ENCODE results near the gene MIP. TPM values are rescaled to one million over a fixed set of nuclear protein-coding genes. Genes with fewer than 3 reads are reported as not detected.
"Not testable (repeated sequence)": the region's sequence is repeated elsewhere in the genome, so short reads cannot be mapped to it uniquely, and the experiment has no call there.

Gene MIP
- total RNA-seq, 1 experiment from 2014 or later = 0.17 TPM

- not testable (repeated sequence) for H2AFZ ChIP-seq (ENCODE audit: low read length); H3K79me1 ChIP-seq (ENCODE audit: insufficient read depth, low read depth, low read length, poor library complexity, severe bottlenecking); H3K4ac ChIP-seq (ENCODE audit: low read depth, low read length); H2BK120ac ChIP-seq (ENCODE audit: low read depth, low read length, poor library complexity, severe bottlenecking); H2BK20ac ChIP-seq (ENCODE audit: low read depth, low read length, poor library complexity, severe bottlenecking); H3K9me3 ChIP-seq (ENCODE audit: control insufficient read depth, low read depth, low read length); H3K14ac ChIP-seq (ENCODE audit: insufficient read depth, low read length); H2BK15ac ChIP-seq (ENCODE audit: low read depth, low read length); H3K23ac ChIP-seq (ENCODE audit: insufficient read length, low read depth, low read length); H2BK12ac ChIP-seq (ENCODE audit: insufficient read length, low read depth, low read length); H3K27ac ChIP-seq (ENCODE audit: insufficient read length, low read depth, low read length); H3K23me2 ChIP-seq (ENCODE audit: insufficient read length, low read depth, low read length, poor library complexity, severe bottlenecking); H3K56ac ChIP-seq (ENCODE audit: insufficient read length, low read depth, low read length); H4K8ac ChIP-seq (replicated peaks; ENCODE audit: insufficient read length, low read depth, low read length); H2BK5ac ChIP-seq (ENCODE audit: insufficient read length, low read length); H3K36me3 Mint-ChIP-seq (ENCODE audit: insufficient read depth in 1 of 3, low read depth in 3 of 3); H4K91ac ChIP-seq (ENCODE audit: insufficient read length, low read depth, low read length); H3K27me3 ChIP-seq (ENCODE audit: insufficient read depth, low read length); H3K79me2 ChIP-seq (ENCODE audit: insufficient read depth, low read length); H2AK5ac ChIP-seq (ENCODE audit: insufficient read length, low read length); H3K4me1 Mint-ChIP-seq; H3K4me2 ChIP-seq (ENCODE audit: insufficient read depth, insufficient read length, low read length); H3K18ac ChIP-seq (ENCODE audit: insufficient read length, low read depth, low read length); H3K9ac ChIP-seq (ENCODE audit: extremely low read depth, insufficient read length, low read length); H4K5ac ChIP-seq (ENCODE audit: insufficient read length, low read depth, low read length); H3K4me1 ChIP-seq (ENCODE audit: insufficient read depth, low read length); DNase-seq; H3T11ph ChIP-seq (ENCODE audit: low read length); H3K4me3 Mint-ChIP-seq; H4K20me1 ChIP-seq (ENCODE audit: control insufficient read depth, insufficient read depth, insufficient read length); H3K27ac Mint-ChIP-seq
- H3K27me3 Mint-ChIP-seq (ENCODE audit: low read depth) = peaks cover 17% of the 10 kb centered on the region
- H3K9me3 Mint-ChIP-seq = peaks cover 12 to 17% of the 10 kb centered on the region in 2 experiments
Observed at GRCh38 chr12:56401612-56402011, 52.8 kb downstream of the MIP start.

- DNase-seq; H3K79me1 ChIP-seq (ENCODE audit: insufficient read depth, low read depth, low read length, poor library complexity, severe bottlenecking); H4K5ac ChIP-seq (ENCODE audit: insufficient read length, low read depth, low read length); H3K4me2 ChIP-seq (ENCODE audit: insufficient read depth, insufficient read length, low read length); H2BK15ac ChIP-seq (ENCODE audit: low read depth, low read length); H2AFZ ChIP-seq (ENCODE audit: low read length); H3T11ph ChIP-seq (ENCODE audit: low read length); H3K27me3 ChIP-seq (ENCODE audit: insufficient read depth, low read length); H3K27ac ChIP-seq (ENCODE audit: insufficient read length, low read depth, low read length); H3K4me1 Mint-ChIP-seq; H3K14ac ChIP-seq (ENCODE audit: insufficient read depth, low read length); H3K18ac ChIP-seq (ENCODE audit: insufficient read length, low read depth, low read length); H4K8ac ChIP-seq (replicated peaks; ENCODE audit: insufficient read length, low read depth, low read length); H2BK120ac ChIP-seq (ENCODE audit: low read depth, low read length, poor library complexity, severe bottlenecking); H2BK12ac ChIP-seq (ENCODE audit: insufficient read length, low read depth, low read length); H3K4me3 Mint-ChIP-seq; H3K4me1 ChIP-seq (ENCODE audit: insufficient read depth, low read length); H2BK20ac ChIP-seq (ENCODE audit: low read depth, low read length, poor library complexity, severe bottlenecking); H3K27ac Mint-ChIP-seq; H3K9ac ChIP-seq (ENCODE audit: extremely low read depth, insufficient read length, low read length); H4K20me1 ChIP-seq (ENCODE audit: control insufficient read depth, insufficient read depth, insufficient read length); H4K91ac ChIP-seq (ENCODE audit: insufficient read length, low read depth, low read length); H3K4ac ChIP-seq (ENCODE audit: low read depth, low read length); H3K9me3 ChIP-seq (ENCODE audit: control insufficient read depth, low read depth, low read length); H3K56ac ChIP-seq (ENCODE audit: insufficient read length, low read depth, low read length); H2AK5ac ChIP-seq (ENCODE audit: insufficient read length, low read length); H3K36me3 Mint-ChIP-seq (ENCODE audit: insufficient read depth in 1 of 3, low read depth in 3 of 3); H3K23ac ChIP-seq (ENCODE audit: insufficient read length, low read depth, low read length); H3K23me2 ChIP-seq (ENCODE audit: insufficient read length, low read depth, low read length, poor library complexity, severe bottlenecking); H2BK5ac ChIP-seq (ENCODE audit: insufficient read length, low read length); H3K79me2 ChIP-seq (ENCODE audit: insufficient read depth, low read length): not testable (repeated sequence)
- no CpG with 5 or more reads among the region's 3 CpGs for WGBS (ENCODE audit: extremely low coverage, insufficient read length, low lambda C conversion rate)
- peaks cover 17% of the 10 kb centered on the region for H3K27me3 Mint-ChIP-seq (ENCODE audit: low read depth)
- peaks cover 12 to 17% of the 10 kb centered on the region in 2 experiments for H3K9me3 Mint-ChIP-seq
Observed at GRCh38 chr12:56401125-56401524, 53.3 kb downstream of the MIP start.

Other genes starting within 250 kb of the MIP start
- 60.8 and 64.8 TPM in 2 replicates for gene RNF41, start 232.7 kb downstream of the MIP start, total RNA-seq (2021)
- gene NABP2, start 230.3 kb downstream of the MIP start, total RNA-seq (2021) = 48.7 and 49.0 TPM in 2 replicates
- 0.15 TPM in 1 of 2 replicates, not detected in the other for gene SLC39A5, start 224.6 kb downstream of the MIP start, total RNA-seq (2021)
- gene ANKRD52, start 196.3 kb downstream of the MIP start, total RNA-seq (2021) = 33.4 and 34.6 TPM in 2 replicates
- 24.8 and 26.1 TPM in 2 replicates for gene COQ10A, start 187.7 kb downstream of the MIP start, total RNA-seq (2021)
- 250 and 253 TPM in 2 replicates for gene CS, start 154.3 kb downstream of the MIP start, total RNA-seq (2021)
- 203 and 221 TPM in 2 replicates for gene CNPY2, start 138.7 kb downstream of the MIP start, total RNA-seq (2021)
- gene PAN2, start 120.7 kb downstream of the MIP start, total RNA-seq (2021) = 35.4 and 40.8 TPM in 2 replicates
- 1.5 and 2.0 TPM in 2 replicates for gene IL23A, start 115.8 kb downstream of the MIP start, total RNA-seq (2021)
- 47.8 and 49.9 TPM in 2 replicates for gene STAT2, start 94.5 kb downstream of the MIP start, total RNA-seq (2021)
- not detected in 2 replicates for gene APOF, start 91.8 kb downstream of the MIP start, total RNA-seq (2021)
- gene TIMELESS, start 5.2 kb downstream of the MIP start, total RNA-seq (2021) = 64.9 and 68.0 TPM in 2 replicates
- 4.2 and 4.9 TPM in 2 replicates for gene SPRYD4, start 13.9 kb upstream of the MIP start, total RNA-seq (2021)
- 15.9 and 17.0 TPM in 2 replicates for gene GLS2, start 33.5 kb upstream of the MIP start, total RNA-seq (2021)
- 9.5 TPM in 2 replicates for gene RBMS2, start 67.2 kb upstream of the MIP start, total RNA-seq (2021)
- 94.1 and 108 TPM in 2 replicates for gene BAZ2A, start 175.7 kb upstream of the MIP start, total RNA-seq (2021)
- gene ATP5F1B, start 191.3 kb upstream of the MIP start, total RNA-seq (2021) = 927 and 936 TPM in 2 replicates
- gene PTGES3, start 233.6 kb upstream of the MIP start, total RNA-seq (2021) = 435 and 449 TPM in 2 replicates